Left renal pelvis (tissue), 4 donors: ENCODE results near the gene PLXNB1. TPM values are rescaled to one million over a fixed set of nuclear protein-coding genes. Genes with fewer than 3 reads are reported as not detected.

ENCODE experiments used
- DNase-seq, 4 donors: peaks; one replicate each; pipeline ENCODE4 v3.0.0-alpha.2; 2013; ENCODE audit warnings: low read depth in 4 of 4, low spot score in 3 of 4
- polyA plus RNA-seq, 4 donors: library from polyadenylated mRNA; unstranded; fragments of 120-200 nt; gene quantifications; one replicate each; pipeline ENCODE4 v1.2.1, GENCODE V29; 2013; ENCODE audit not compliant: insufficient read length in 4 of 4

PLXNB1 gene
- polyA plus RNA-seq, 4 donors, result 60.5 to 226 (median 169) TPM

- DNase-seq, result no peak
Observed at GRCh38 chr3:48419597-48419996, 10.3 kb downstream of the PLXNB1 start.

DNA sequence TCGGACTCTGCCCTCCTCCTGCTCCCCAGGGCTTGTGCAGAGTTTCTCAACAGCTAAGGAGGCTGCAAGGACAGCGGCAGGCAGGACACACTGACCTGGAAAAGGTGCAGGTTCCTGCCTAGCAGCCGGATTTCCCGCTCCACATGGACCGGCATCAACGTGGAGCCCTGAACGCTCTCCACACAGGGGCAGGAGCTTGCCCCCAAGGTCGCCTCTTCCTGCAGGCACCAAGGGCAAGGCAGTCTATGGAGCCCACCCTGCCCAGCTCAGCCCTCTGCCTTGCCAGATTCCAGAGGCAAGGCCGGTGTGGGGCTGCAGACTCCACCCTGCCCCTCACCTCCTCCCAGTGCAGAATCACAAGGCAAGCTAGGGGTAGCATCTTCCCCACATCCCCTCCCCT, 10.7 kb downstream of the PLXNB1 start:
- no peak for DNase-seq

- no peak for DNase-seq
Observed at GRCh38 chr3:48418651-48419050, 11.2 kb downstream of the PLXNB1 start.

DNA sequence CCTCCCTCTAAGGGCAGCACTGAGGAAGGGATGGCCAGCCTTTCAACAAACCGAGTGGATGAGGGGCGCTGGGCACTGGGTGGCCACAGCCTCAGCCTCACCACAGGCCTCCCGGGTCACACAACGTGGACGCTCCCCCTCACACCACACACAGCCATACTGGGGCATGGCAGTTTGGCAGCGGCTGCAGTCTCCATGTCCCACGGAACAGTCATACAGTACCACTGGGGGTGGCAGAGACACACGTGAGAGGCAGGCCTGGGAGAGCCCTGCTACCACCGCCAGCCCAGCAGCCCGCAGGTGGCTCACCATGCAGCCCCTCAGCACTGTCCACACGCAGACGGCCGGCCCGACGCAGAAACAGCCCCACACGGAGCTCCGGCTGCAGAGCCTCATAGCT, 11.7 kb downstream of the PLXNB1 start:
- no peak for DNase-seq

GRCh38 chr3:48417529-48418108, 12.3 kb downstream of the PLXNB1 start:
- DNase-seq, result no peak

DNA sequence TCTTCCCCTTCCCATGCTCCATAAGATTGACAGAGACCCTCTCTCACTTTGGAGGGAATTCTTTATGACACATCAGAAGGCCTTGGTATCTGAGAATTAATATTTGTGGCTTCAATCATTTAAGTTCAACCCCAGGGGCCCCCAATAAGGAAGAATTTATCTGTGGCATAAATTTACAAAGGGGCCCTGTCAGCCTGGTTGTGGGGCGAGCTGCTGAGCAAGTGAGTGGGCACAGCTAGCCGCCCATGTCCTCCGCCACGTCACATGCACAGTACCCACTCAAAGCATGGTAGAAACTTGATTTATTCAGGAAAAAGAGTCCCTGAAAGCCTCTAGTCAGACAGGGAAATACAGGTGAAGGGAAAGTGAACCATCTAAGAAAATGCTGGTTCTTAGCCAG, 13.3 kb downstream of the PLXNB1 start:
- DNase-seq, result no peak

GRCh38 chr3:48416091-48416505, 13.8 kb downstream of the PLXNB1 start:
- no peak for DNase-seq

GRCh38 chr3:48415251-48415953, 14.5 kb downstream of the PLXNB1 start:
- no peak for DNase-seq

DNA sequence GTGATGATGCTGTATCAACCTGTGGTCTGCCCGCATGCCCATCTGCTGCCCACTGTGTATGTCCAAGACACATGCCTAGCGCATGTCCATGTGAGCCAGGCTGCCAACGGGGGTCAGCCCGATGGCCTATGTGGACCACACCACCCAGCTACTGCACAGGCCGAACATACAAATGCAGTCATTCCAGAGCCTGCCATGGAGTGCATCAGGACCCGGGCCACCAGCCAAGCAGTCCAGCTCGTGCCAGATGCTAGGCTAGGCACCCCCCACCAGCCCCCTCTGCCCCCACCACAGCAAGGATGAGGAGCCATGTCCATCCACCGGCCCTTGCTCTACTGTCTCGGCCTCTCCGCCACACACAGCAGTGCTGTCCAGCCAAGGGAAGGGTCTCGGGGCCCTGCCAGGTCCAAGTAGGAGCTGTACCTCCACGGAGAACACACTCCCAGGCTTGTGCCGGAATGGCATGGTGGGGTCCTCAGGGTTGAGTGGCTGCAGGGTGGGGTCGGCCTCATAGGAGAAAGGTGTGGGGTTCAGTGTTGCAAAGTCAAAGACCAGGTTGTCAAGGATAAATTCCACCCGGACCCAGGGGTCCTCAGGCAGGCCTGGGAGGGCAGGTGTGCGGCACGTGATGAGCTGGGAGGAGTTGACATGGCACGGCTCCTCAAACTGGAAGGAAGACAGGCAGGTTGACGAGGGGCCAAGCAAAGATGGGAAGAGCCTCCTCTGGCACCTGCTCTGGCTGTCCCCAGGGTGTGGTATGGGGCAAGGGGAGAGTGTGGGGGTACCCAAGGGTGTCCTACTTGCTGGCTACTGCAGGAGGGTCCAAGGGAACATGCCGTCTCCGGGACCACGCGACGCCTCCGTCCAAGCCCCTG, 15.3 kb downstream of the PLXNB1 start:
- no peak for DNase-seq

GRCh38 chr3:48413611-48414010, 16.3 kb downstream of the PLXNB1 start:
- DNase-seq, result no peak

GRCh38 chr3:48413086-48413485, 16.8 kb downstream of the PLXNB1 start:
- no peak for DNase-seq

DNA sequence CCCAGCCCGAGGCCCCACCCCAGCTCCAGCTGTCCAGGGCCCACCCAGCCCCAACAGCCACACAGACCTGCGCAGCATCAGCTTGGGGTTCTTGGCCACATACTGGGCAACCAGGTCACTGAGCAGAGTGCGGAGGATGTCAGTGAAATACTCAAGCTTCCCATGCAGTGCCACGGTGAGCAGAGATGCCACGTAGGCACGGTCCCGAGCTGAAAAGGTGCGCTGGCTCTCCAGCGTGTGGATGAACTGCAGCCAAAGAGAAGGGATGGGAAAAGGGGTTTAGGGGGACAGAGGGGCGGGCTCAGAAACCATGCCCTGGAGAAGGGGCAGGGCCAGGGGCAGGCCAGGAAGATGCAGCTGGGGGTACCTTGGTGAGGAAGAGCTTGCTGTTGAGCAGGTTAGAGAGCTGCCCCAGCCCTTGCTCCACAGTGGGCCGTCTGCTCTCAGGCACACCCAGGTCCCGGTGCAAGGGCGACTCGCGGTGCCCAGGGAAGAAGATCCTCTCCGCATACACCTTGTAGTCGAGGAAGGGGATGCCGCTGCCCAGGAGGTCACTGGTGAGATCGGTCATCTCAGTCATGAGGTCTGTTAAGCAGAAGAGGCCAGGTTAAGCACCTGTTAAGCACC, 17.4 kb downstream of the PLXNB1 start:
- DNase-seq, result no peak

GRCh38 chr3:48411606-48412374, 18.1 kb downstream of the PLXNB1 start:
- no peak for DNase-seq

- no peak for DNase-seq
Observed at GRCh38 chr3:48411041-48411588, 18.8 kb downstream of the PLXNB1 start.

- no peak for DNase-seq
Observed at GRCh38 chr3:48410205-48411040, 19.5 kb downstream of the PLXNB1 start.

DNA sequence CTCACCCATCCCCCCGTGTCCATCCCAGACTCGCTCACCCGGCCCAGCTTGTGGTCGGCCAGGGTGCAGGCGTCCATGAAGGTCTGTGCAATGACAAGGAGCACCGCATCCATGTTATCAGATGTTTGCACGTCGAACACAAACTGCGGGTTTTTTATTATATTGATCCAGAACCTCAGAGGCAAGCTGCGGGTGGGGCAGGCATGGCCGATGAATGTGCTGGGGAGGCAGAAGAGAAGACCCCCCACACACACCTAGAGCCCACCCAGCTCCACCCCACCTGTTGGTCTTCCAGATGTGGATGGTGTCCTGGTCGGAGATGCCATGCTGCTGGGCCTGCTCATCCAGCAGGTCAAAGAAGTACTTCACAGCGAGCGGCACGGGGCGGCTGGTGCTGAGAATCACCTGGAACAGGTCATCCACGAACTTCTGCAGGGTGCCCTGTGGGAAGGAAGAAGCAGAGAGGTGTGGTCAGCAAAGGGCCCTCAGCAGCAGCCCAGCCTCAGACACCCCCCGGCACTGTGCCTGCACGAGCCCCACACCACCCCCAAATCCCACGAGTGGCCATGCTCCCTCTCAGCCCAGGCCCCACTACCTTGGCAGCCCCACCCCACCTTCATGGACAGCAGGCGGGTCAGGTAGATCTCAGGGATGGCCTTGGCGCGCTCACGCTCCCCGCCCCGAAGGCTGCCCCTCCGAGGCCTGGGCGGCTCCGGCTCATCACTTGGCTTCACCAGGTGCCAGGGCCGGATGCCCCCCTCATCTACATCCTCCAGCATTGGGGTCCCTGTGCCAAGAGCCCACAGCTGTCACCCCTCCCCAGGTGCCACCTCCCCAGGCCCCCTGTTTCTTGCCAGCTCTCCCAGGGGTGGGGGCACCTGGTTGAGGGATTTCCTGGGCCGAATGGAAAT, 20.3 kb downstream of the PLXNB1 start:
- DNase-seq, result no peak

DNA sequence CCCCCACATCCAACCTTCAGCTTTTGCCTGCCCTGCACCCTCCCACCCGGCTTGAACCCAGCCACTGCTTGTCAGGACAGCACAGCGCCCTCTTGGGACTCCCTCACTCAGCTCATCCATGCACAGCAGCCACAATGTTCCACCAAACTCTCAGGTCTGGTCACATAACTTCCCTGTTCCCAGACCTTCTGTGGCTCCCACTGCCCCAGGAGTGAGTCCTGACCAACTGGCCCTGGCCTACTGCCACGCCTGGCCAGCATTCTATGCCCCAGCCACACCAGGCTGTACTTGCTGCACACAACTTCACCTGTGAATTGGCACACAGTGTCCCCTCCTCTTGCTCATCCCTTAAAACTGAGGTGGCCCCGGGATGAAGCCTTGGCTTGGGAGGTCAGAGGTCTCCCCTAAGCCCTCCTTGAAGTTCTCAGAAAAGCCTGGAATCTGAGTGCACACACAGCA, 21.0 kb downstream of the PLXNB1 start:
- no peak for DNase-seq

- DNase-seq, result no peak
Observed at GRCh38 chr3:48407542-48408099, 22.3 kb downstream of the PLXNB1 start.
